ENCODE measurements around the gene ARSA. TPM values are rescaled to one million over a fixed set of nuclear protein-coding genes. Genes with fewer than 3 reads are reported as not detected.
A peak's percentile ranks its signal among the peaks of the same experiment; 100 is the strongest.

The ARSA gene
- polyA plus RNA-seq, 3 donors, result 11.9 to 85.2 (median 12.1) TPM

- Histone ChIP-seq H3K27me3 (ENCODE audit: control insufficient read depth in 2 of 2, insufficient read depth in 2 of 2, low read length in 2 of 2) (no peaks in the 10 kb centered on the region), H4K20me1 (ENCODE audit: insufficient read depth, low read length) (peaks cover 36% of the 10 kb centered on the region), H2AFZ (ENCODE audit: insufficient read depth, low read depth, low read length, poor library complexity, severe bottlenecking) (no peak overlapping the region), H3K27ac (ENCODE audit: low read depth in 1 of 2, low read length in 2 of 2) (no peak overlapping the region), H3K4me2 (replicated peaks; ENCODE audit: extremely low read depth, low read length, poor library complexity, severe bottlenecking) (no peak overlapping the region), H3K36me3 (replicated peaks in 1 of 2; ENCODE audit: control insufficient read depth in 1 of 2, insufficient read depth in 2 of 2, low read length in 2 of 2) (peaks cover 0 to 58% of the 10 kb centered on the region in 2 donors), H3K4me3 (replicated peaks in 1 of 3; ENCODE audit: low read depth in 2 of 3, low read length in 3 of 3) (no peak overlapping the region), H3K9ac (ENCODE audit: insufficient read depth, low read length, poor library complexity, severe bottlenecking) (no peak overlapping the region), H3K4me1 (ENCODE audit: control insufficient read depth in 1 of 2, insufficient read depth in 2 of 2, low read length in 2 of 2) (peaks cover 20 to 32% of the 10 kb centered on the region in 2 donors), H3K79me2 (ENCODE audit: insufficient read depth, low read length) (peaks cover 11% of the 10 kb centered on the region), H3K9me3 (replicated peaks in 1 of 2; ENCODE audit: control insufficient read depth in 1 of 2, insufficient read depth in 1 of 2, low read length in 2 of 2) (no peaks in the 10 kb centered on the region)
- WGBS (ENCODE audit: insufficient coverage), result 71% methylated on average over 15 of the region's 18 CpGs
- intact Hi-C loops (cut with micrococcal nuclease), result loop anchor here in 1 of 2 donors (5.0 kb wide), 1 partner anchor 65 kb away; no protein-coding TSS in a partner anchor
- H3K27me3 Mint-ChIP-seq (ENCODE audit: low read depth in 3 of 3), result peaks cover 2 to 11% (median 8%) of the 10 kb centered on the region in 3 donors
- TF ChIP-seq CTCF (IDR thresholded peaks at IDR 0.05), result no peak
- peaks cover 45 to 69% of the 10 kb centered on the region in 2 donors for H3K36me3 Mint-ChIP-seq
- H3K4me3 Mint-ChIP-seq, result peak overlapping the region; percentile 4 to 21
- peak in 1 of 3 donors; percentile 3 for DNase-seq
- H3K27ac Mint-ChIP-seq, result peak overlapping the region in 2 of 7 donors; percentile 40 to 53
- no peaks in the 10 kb centered on the region for H3K9me3 Mint-ChIP-seq
- peaks cover 32% of the 10 kb centered on the region for H3K4me1 Mint-ChIP-seq
Measured at GRCh38 chr22:50576806-50577696, 50.9 kb downstream of the ARSA start.

- Histone ChIP-seq H2AFZ (ENCODE audit: insufficient read depth, low read depth, low read length, poor library complexity, severe bottlenecking) (no peak overlapping the region), H3K36me3 (replicated peaks in 1 of 2; ENCODE audit: control insufficient read depth in 1 of 2, insufficient read depth in 2 of 2, low read length in 2 of 2) (peaks cover 6 to 65% of the 10 kb centered on the region in 2 donors), H3K4me3 (replicated peaks in 1 of 3; ENCODE audit: low read depth in 2 of 3, low read length in 3 of 3) (no peak overlapping the region), H3K9ac (ENCODE audit: insufficient read depth, low read length, poor library complexity, severe bottlenecking) (no peak overlapping the region), H3K79me2 (ENCODE audit: insufficient read depth, low read length) (peaks cover 1% of the 10 kb centered on the region), H3K9me3 (replicated peaks in 1 of 2; ENCODE audit: control insufficient read depth in 1 of 2, insufficient read depth in 1 of 2, low read length in 2 of 2) (no peaks in the 10 kb centered on the region), H3K4me2 (replicated peaks; ENCODE audit: extremely low read depth, low read length, poor library complexity, severe bottlenecking) (no peak overlapping the region), H3K27me3 (ENCODE audit: control insufficient read depth in 2 of 2, insufficient read depth in 2 of 2, low read length in 2 of 2) (no peaks in the 10 kb centered on the region), H3K4me1 (ENCODE audit: control insufficient read depth in 1 of 2, insufficient read depth in 2 of 2, low read length in 2 of 2) (peaks cover 11 to 22% of the 10 kb centered on the region in 2 donors), H3K27ac (ENCODE audit: low read depth in 1 of 2, low read length in 2 of 2) (no peak overlapping the region), H4K20me1 (ENCODE audit: insufficient read depth, low read length) (peaks cover 26% of the 10 kb centered on the region)
- Mint-ChIP-seq H3K36me3 (peaks cover 47 to 74% of the 10 kb centered on the region in 2 donors), H3K27ac (peak overlapping the region in 1 of 7 donors; percentile 21), H3K4me3 (peak overlapping the region in 1 of 2 donors; percentile 13), H3K27me3 (ENCODE audit: low read depth in 3 of 3) (peaks cover 2 to 11% (median 8%) of the 10 kb centered on the region in 3 donors), H3K4me1 (peaks cover 23% of the 10 kb centered on the region), H3K9me3 (no peaks in the 10 kb centered on the region)
- WGBS (ENCODE audit: insufficient coverage), result 82% methylated on average over 4 of the region's 5 CpGs
- DNase-seq, result peak in 1 of 3 donors; percentile 3
- TF ChIP-seq CTCF (IDR thresholded peaks at IDR 0.05), result no peak
- intact Hi-C loops (cut with micrococcal nuclease), result loop anchor here in 1 of 2 donors (5.0 kb wide), 1 partner anchor 64 kb away; no protein-coding TSS in a partner anchor
Measured at GRCh38 chr22:50576070-50576469, 51.9 kb downstream of the ARSA start.

Measured in CD14-positive monocyte (primary cell).